Measurements from ENCODE around the gene BRIP1. TPM values are rescaled to one million over a fixed set of nuclear protein-coding genes. Genes with fewer than 3 reads are reported as not detected.
"Not testable (repeated sequence)": the region's sequence is repeated elsewhere in the genome, so short reads cannot be mapped to it uniquely, and the experiment has no call there.

Gene BRIP1
- total RNA-seq, 1 experiment from 2014 or later: 8.5 TPM

- no peak for DNase-seq
- Histone ChIP-seq H3K4me2 (ENCODE audit: low read depth, low read length, poor library complexity, severe bottlenecking) (no peak overlapping the region), H3K9ac (ENCODE audit: low read length) (no peak overlapping the region)
Measured at GRCh38 chr17:61680921-61681320, 182.4 kb downstream of the BRIP1 start.

GRCh38 chr17:61678339-61678738 lies 185.0 kb downstream of the BRIP1 start:
- Histone ChIP-seq H4K20me1 (ENCODE audit: insufficient read depth, low read depth, low read length) (no peaks in the 10 kb centered on the region), H3K9me2 (replicated peaks; ENCODE audit: insufficient read depth, low read length) (no peaks in the 10 kb centered on the region), H3K4me2 (ENCODE audit: low read depth, low read length, poor library complexity, severe bottlenecking) (no peak overlapping the region), H3K27me3 (ENCODE audit: low read length) (no peaks in the 10 kb centered on the region), H3K4me3 (ENCODE audit: low read length) (no peak overlapping the region), H3K27ac (ENCODE audit: low read length) (no peak overlapping the region), H3K36me3 (ENCODE audit: insufficient read depth, low read length) (no peaks in the 10 kb centered on the region), H3K9ac (ENCODE audit: low read length) (no peak overlapping the region), H3K4me1 (ENCODE audit: low read length) (no peaks in the 10 kb centered on the region), H2AFZ (ENCODE audit: low read length) (no peak overlapping the region), H3K9me3 (ENCODE audit: low read length) (no peaks in the 10 kb centered on the region), H3K79me2 (ENCODE audit: low read length) (no peaks in the 10 kb centered on the region)
- DNase-seq: no peak

More at GRCh38 chr17:61680921-61681320, 182.4 kb downstream of the BRIP1 start:
- Histone ChIP-seq H3K4me3 (ENCODE audit: low read length) (no peak overlapping the region), H3K4me1 (ENCODE audit: low read length) (no peaks in the 10 kb centered on the region), H3K79me2 (ENCODE audit: low read length) (no peaks in the 10 kb centered on the region), H4K20me1 (ENCODE audit: insufficient read depth, low read depth, low read length) (no peaks in the 10 kb centered on the region), H3K27me3 (ENCODE audit: low read length) (no peaks in the 10 kb centered on the region), H3K36me3 (ENCODE audit: insufficient read depth, low read length) (peaks cover 6% of the 10 kb centered on the region; the same call in 1 of the 2 replicates), H3K9me2 (replicated peaks; ENCODE audit: insufficient read depth, low read length) (no peaks in the 10 kb centered on the region), H3K27ac (ENCODE audit: low read length) (no peak overlapping the region), H3K9me3 (ENCODE audit: low read length) (no peaks in the 10 kb centered on the region), H2AFZ (ENCODE audit: low read length) (no peak overlapping the region)

- not testable (repeated sequence) for H3K4me1 ChIP-seq (ENCODE audit: low read length); H3K27ac ChIP-seq (ENCODE audit: low read length); DNase-seq; H3K9ac ChIP-seq (ENCODE audit: low read length); H4K20me1 ChIP-seq (ENCODE audit: insufficient read depth, low read depth, low read length); H3K9me3 ChIP-seq (ENCODE audit: low read length); H3K4me2 ChIP-seq (ENCODE audit: low read depth, low read length, poor library complexity, severe bottlenecking); H3K9me2 ChIP-seq (replicated peaks; ENCODE audit: insufficient read depth, low read length); H2AFZ ChIP-seq (ENCODE audit: low read length); H3K27me3 ChIP-seq (ENCODE audit: low read length); H3K79me2 ChIP-seq (ENCODE audit: low read length); H3K36me3 ChIP-seq (ENCODE audit: insufficient read depth, low read length); H3K4me3 ChIP-seq (ENCODE audit: low read length)
Measured at GRCh38 chr17:61677150-61677811, 186.0 kb downstream of the BRIP1 start.

GRCh38 chr17:61676522-61676921 lies 186.8 kb downstream of the BRIP1 start:
- not testable (repeated sequence) for H3K79me2 ChIP-seq (ENCODE audit: low read length); DNase-seq; H3K4me1 ChIP-seq (ENCODE audit: low read length); H3K9ac ChIP-seq (ENCODE audit: low read length); H2AFZ ChIP-seq (ENCODE audit: low read length); H3K27me3 ChIP-seq (ENCODE audit: low read length); H4K20me1 ChIP-seq (ENCODE audit: insufficient read depth, low read depth, low read length); H3K9me3 ChIP-seq (ENCODE audit: low read length); H3K36me3 ChIP-seq (ENCODE audit: insufficient read depth, low read length); H3K4me3 ChIP-seq (ENCODE audit: low read length); H3K4me2 ChIP-seq (ENCODE audit: low read depth, low read length, poor library complexity, severe bottlenecking); H3K9me2 ChIP-seq (replicated peaks; ENCODE audit: insufficient read depth, low read length); H3K27ac ChIP-seq (ENCODE audit: low read length)

- H3K79me2 ChIP-seq (ENCODE audit: low read length); H3K27me3 ChIP-seq (ENCODE audit: low read length); H3K4me2 ChIP-seq (ENCODE audit: low read depth, low read length, poor library complexity, severe bottlenecking); H4K20me1 ChIP-seq (ENCODE audit: insufficient read depth, low read depth, low read length); DNase-seq; H3K4me1 ChIP-seq (ENCODE audit: low read length); H2AFZ ChIP-seq (ENCODE audit: low read length); H3K9me3 ChIP-seq (ENCODE audit: low read length); H3K36me3 ChIP-seq (ENCODE audit: insufficient read depth, low read length); H3K4me3 ChIP-seq (ENCODE audit: low read length); H3K27ac ChIP-seq (ENCODE audit: low read length); H3K9me2 ChIP-seq (replicated peaks; ENCODE audit: insufficient read depth, low read length); H3K9ac ChIP-seq (ENCODE audit: low read length): not testable (repeated sequence)
Measured at GRCh38 chr17:61674609-61675008, 188.7 kb downstream of the BRIP1 start.

- not testable (repeated sequence) for H3K4me1 ChIP-seq (ENCODE audit: low read length); H3K79me2 ChIP-seq (ENCODE audit: low read length); H3K4me2 ChIP-seq (ENCODE audit: low read depth, low read length, poor library complexity, severe bottlenecking); H3K36me3 ChIP-seq (ENCODE audit: insufficient read depth, low read length); H3K27ac ChIP-seq (ENCODE audit: low read length); H2AFZ ChIP-seq (ENCODE audit: low read length); H3K27me3 ChIP-seq (ENCODE audit: low read length); DNase-seq; H3K4me3 ChIP-seq (ENCODE audit: low read length); H3K9me2 ChIP-seq (replicated peaks; ENCODE audit: insufficient read depth, low read length); H4K20me1 ChIP-seq (ENCODE audit: insufficient read depth, low read depth, low read length); H3K9ac ChIP-seq (ENCODE audit: low read length); H3K9me3 ChIP-seq (ENCODE audit: low read length)
Measured at GRCh38 chr17:61673019-61673897, 190.1 kb downstream of the BRIP1 start.

- Histone ChIP-seq H3K9ac (ENCODE audit: low read length) (no peak overlapping the region), H3K4me3 (ENCODE audit: low read length) (no peak overlapping the region), H3K79me2 (ENCODE audit: low read length) (no peaks in the 10 kb centered on the region), H3K36me3 (ENCODE audit: insufficient read depth, low read length) (no peaks in the 10 kb centered on the region), H2AFZ (ENCODE audit: low read length) (no peak overlapping the region), H4K20me1 (ENCODE audit: insufficient read depth, low read depth, low read length) (no peaks in the 10 kb centered on the region), H3K27me3 (ENCODE audit: low read length) (no peaks in the 10 kb centered on the region), H3K27ac (ENCODE audit: low read length) (no peak overlapping the region), H3K4me1 (ENCODE audit: low read length) (no peaks in the 10 kb centered on the region), H3K9me3 (ENCODE audit: low read length) (no peaks in the 10 kb centered on the region), H3K4me2 (ENCODE audit: low read depth, low read length, poor library complexity, severe bottlenecking) (no peak overlapping the region), H3K9me2 (replicated peaks; ENCODE audit: insufficient read depth, low read length) (no peaks in the 10 kb centered on the region)
- DNase-seq: no peak
Measured at GRCh38 chr17:61672140-61672539, 191.2 kb downstream of the BRIP1 start.

- DNase-seq: no peak
- no peaks in the 10 kb centered on the region for H4K20me1 ChIP-seq (ENCODE audit: insufficient read depth, low read depth, low read length)
- no peak overlapping the region for H2AFZ ChIP-seq (ENCODE audit: low read length)
- H3K27ac ChIP-seq (ENCODE audit: low read length): no peak overlapping the region
- H3K9me3 ChIP-seq (ENCODE audit: low read length): no peaks in the 10 kb centered on the region
- H3K4me3 ChIP-seq (ENCODE audit: low read length): no peak overlapping the region
- H3K9me2 ChIP-seq (replicated peaks; ENCODE audit: insufficient read depth, low read length): no peaks in the 10 kb centered on the region
- no peaks in the 10 kb centered on the region for H3K79me2 ChIP-seq (ENCODE audit: low read length)
- no peaks in the 10 kb centered on the region for H3K4me1 ChIP-seq (ENCODE audit: low read length)
- H3K36me3 ChIP-seq (ENCODE audit: insufficient read depth, low read length): no peaks in the 10 kb centered on the region
- H3K4me2 ChIP-seq (ENCODE audit: low read depth, low read length, poor library complexity, severe bottlenecking): no peak overlapping the region
- H3K9ac ChIP-seq (ENCODE audit: low read length): no peak overlapping the region
- no peaks in the 10 kb centered on the region for H3K27me3 ChIP-seq (ENCODE audit: low read length)
Measured at GRCh38 chr17:61670691-61671090, 192.6 kb downstream of the BRIP1 start.

All from Karpas-422 (cell line).